H4 (cell line): ENCODE data around the gene BTBD2. TPM values are rescaled to one million over a fixed set of nuclear protein-coding genes. Genes with fewer than 3 reads are reported as not detected.

Experiments used
- DNase-seq: peaks from one replicate; pipeline ENCODE4 v3.0.0-alpha.2; 2015; ENCODE audit warnings: low spot score
- total RNA-seq: library from RNA; depleted of rRNA; stranded (reverse); fragments of >200 nt; shearing (Covaris generic); gene quantifications from 2 replicates; pipeline ENCODE4 v1.2.3, GENCODE V29; 2014; rRNA removed

Gene BTBD2
- 37.6 and 40.1 TPM in 2 replicates for total RNA-seq

GRCh38 chr19:2015608-2015950 lies at the start of gene BTBD2:
Gene BTBD2 (minus strand): TSS chr19:2015714. CDS start chr19:2015703, 11 bp downstream.
- DNase-seq: peak; percentile 39

- no peak for DNase-seq
Measured at GRCh38 chr19:2064788-2065524, 49.4 kb upstream of the BTBD2 start.

GRCh38 chr19:2064395-2064787 lies 48.9 kb upstream of the BTBD2 start:
- DNase-seq: no peak

- no peak for DNase-seq
Measured at GRCh38 chr19:2063824-2064223, 48.3 kb upstream of the BTBD2 start.

GRCh38 chr19:2062770-2063169 lies 47.3 kb upstream of the BTBD2 start:
- DNase-seq: no peak

- no peak for DNase-seq
Measured at GRCh38 chr19:2062389-2062729, 46.8 kb upstream of the BTBD2 start.

GRCh38 chr19:2061495-2062388 lies 46.2 kb upstream of the BTBD2 start:
- peak; percentile 96 for DNase-seq

- DNase-seq: peak; percentile 51
Measured at GRCh38 chr19:2060884-2061494, 45.5 kb upstream of the BTBD2 start.

- peak; percentile 77 for DNase-seq
Measured at GRCh38 chr19:2059422-2060201, 44.1 kb upstream of the BTBD2 start.

GRCh38 chr19:2058570-2059421 lies 43.3 kb upstream of the BTBD2 start:
- no peak for DNase-seq

GRCh38 chr19:2057484-2058469 lies 42.3 kb upstream of the BTBD2 start:
- no peak for DNase-seq

- no peak for DNase-seq
Measured at GRCh38 chr19:2056837-2057192, 41.3 kb upstream of the BTBD2 start.

- peak; percentile 87 for DNase-seq
Measured at GRCh38 chr19:2055931-2056836, 40.7 kb upstream of the BTBD2 start.

GRCh38 chr19:2054763-2055162 lies 39.2 kb upstream of the BTBD2 start:
- DNase-seq: no peak

GRCh38 chr19:2053601-2054389 lies 38.3 kb upstream of the BTBD2 start:
- peak; percentile 60 for DNase-seq

- DNase-seq: no peak
Measured at GRCh38 chr19:2051773-2052704, 36.5 kb upstream of the BTBD2 start.
